Activated T-cell treated with anti-CD3 and anti-CD28 coated beads, Interleukin-2, amount 50 U/mL, for 4 hours (primary cell): ENCODE results near the gene RASD1. TPM values are rescaled to one million over a fixed set of nuclear protein-coding genes. Genes with fewer than 3 reads are reported as not detected.
"Not testable (repeated sequence)": the region's sequence is repeated elsewhere in the genome, so short reads cannot be mapped to it uniquely, and the experiment has no call there.

Experiments
- ATAC-seq, 2 donors: fragments of 200-7000 bp; cut with Tn5 transposase; one replicate each; pipeline ENCODE4 v1.10.0; 2021
- DNase-seq: peaks from one replicate; pipeline ENCODE4 v3.0.0-alpha.2; 2020
- H3K27me3 Mint-ChIP-seq: one replicate; pipeline ENCODE4 v1.8.0; 2021; ENCODE audit warnings: low read depth, mixed read lengths
- H3K36me3 Mint-ChIP-seq: one replicate; pipeline ENCODE4 v1.8.0; 2022; ENCODE audit warnings: mixed read lengths; ENCODE audit not compliant: insufficient read depth
- H3K4me1 Mint-ChIP-seq: one replicate; pipeline ENCODE4 v1.8.0; 2021; ENCODE audit warnings: low read depth, mixed read lengths
- H3K4me3 Mint-ChIP-seq: one replicate; pipeline ENCODE4 v1.8.0; 2021; ENCODE audit warnings: mild to moderate bottlenecking, moderate library complexity, mixed read lengths
- H3K9me3 Mint-ChIP-seq: one replicate; pipeline ENCODE4 v1.8.0; 2021; ENCODE audit warnings: mixed read lengths
- total RNA-seq, 3 donors: library from RNA; stranded (reverse); gene quantifications; one replicate each; pipeline ENCODE4 v1.2.1, GENCODE V29; 2021

The RASD1 gene
- total RNA-seq, 3 donors from 2014 or later: 0.87 to 1.3 (median 1.1) TPM

DNA sequence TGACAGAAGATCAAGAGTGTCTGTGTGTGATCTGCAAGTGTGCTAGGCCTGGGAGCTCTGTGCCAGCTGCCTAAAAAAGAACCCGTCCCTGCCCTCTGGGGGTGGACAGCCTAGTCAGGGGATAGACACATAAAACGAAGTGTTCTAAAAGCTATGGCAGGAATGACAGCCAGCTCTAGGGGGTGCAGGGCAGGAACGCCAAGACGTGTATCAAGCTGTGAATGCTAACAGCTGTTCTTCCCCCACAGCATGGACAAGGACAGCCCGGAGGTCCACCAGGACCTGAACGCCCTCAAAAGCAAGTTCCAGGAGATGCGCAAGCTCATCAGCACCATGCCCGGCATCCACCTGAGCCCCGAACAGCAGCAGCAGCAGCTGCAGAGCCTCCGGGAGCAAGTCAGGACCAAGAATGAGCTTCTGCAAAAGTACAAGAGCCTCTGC is 5.1 kb downstream of the RASD1 start:
- H3K36me3 Mint-ChIP-seq: peaks cover 24% of the 10 kb centered on the region
- peaks cover 11% of the 10 kb centered on the region for H3K27me3 Mint-ChIP-seq
- no peaks in the 10 kb centered on the region for H3K9me3 Mint-ChIP-seq
- DNase-seq (no peak), ATAC-seq (no peak)
- H3K4me1 Mint-ChIP-seq: peaks cover 17% of the 10 kb centered on the region
- H3K4me3 Mint-ChIP-seq: no peak overlapping the region

DNA sequence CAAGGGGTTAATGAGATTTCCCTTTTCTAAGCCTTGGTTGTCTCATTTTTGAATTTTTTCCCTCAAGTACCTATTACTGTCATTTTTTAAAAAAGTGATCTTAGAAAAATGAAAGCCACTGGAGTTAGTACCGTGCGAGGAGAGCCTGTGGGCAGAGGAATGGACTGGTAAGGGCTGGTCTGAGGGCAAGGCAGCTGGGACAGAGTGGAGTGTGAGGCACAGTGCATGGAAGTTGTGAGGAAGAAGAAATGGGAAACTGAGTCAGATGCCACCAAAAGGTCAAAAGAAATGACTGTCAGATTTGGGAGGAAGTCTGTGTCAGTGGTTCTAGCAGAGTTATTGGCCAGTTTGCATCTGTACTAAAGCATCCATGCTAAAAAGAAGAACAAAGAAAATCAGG is 8.2 kb downstream of the RASD1 start:
- Mint-ChIP-seq H3K4me3 (no peak overlapping the region), H3K36me3 (peaks cover 30% of the 10 kb centered on the region)
- no peak for ATAC-seq

DNA sequence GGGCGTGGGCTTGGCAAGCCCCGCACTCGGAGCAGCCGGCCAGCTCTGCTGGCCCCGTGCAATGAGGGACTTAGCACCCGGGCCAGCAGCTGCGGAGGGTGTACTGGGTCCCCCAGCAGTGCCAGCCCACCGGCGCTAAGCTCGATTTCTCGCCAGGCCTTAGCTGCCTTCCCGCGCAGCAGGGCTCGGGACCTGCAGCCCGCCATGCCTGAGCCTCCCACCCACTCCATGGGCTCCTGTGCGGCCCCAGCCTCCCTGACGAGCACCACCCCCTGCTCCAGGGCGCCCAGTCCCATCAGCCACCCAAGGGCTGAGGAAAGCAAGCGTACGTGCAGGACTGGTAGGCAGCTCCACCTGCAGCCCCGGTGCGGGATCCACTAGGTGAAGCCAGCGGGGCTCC is 9.8 kb downstream of the RASD1 start:
- not testable (repeated sequence) for ATAC-seq, DNase-seq, H3K9me3 Mint-ChIP-seq, H3K27me3 Mint-ChIP-seq, H3K4me3 Mint-ChIP-seq
- Mint-ChIP-seq H3K4me1 (peaks cover 29% of the 10 kb centered on the region), H3K36me3 (peaks cover 28% of the 10 kb centered on the region)

More for the DNA sequence above, 8.2 kb downstream of the RASD1 start:
- H3K4me1 Mint-ChIP-seq: peaks cover 18% of the 10 kb centered on the region
- DNase-seq: no peak
- H3K27me3 Mint-ChIP-seq: no peaks in the 10 kb centered on the region
- H3K9me3 Mint-ChIP-seq: no peaks in the 10 kb centered on the region

DNA sequence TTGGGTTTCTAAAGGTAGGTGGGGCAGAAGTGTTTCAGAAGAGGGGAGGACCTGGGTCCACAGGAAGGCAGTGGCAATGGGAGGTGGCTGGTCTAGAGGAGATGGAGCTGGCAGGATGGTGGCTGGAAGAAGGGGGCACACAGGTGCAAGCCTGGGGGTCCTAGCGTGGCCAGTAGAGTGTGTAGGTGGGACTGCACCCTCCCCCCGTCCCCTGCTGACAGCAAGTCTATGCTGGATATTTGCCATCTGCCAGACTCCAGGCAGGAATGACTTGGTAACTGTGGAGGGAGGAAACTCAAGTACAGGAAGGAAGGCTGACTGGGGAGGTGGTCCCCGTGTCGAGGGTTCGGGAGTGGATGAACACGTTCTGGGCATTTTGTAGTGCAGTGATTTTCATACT is 10.8 kb downstream of the RASD1 start:
- Mint-ChIP-seq H3K9me3 (no peaks in the 10 kb centered on the region), H3K27me3 (no peaks in the 10 kb centered on the region), H3K36me3 (peaks cover 27% of the 10 kb centered on the region), H3K4me3 (no peak overlapping the region), H3K4me1 (peaks cover 38% of the 10 kb centered on the region)
- ATAC-seq (no peak), DNase-seq (no peak)

DNA sequence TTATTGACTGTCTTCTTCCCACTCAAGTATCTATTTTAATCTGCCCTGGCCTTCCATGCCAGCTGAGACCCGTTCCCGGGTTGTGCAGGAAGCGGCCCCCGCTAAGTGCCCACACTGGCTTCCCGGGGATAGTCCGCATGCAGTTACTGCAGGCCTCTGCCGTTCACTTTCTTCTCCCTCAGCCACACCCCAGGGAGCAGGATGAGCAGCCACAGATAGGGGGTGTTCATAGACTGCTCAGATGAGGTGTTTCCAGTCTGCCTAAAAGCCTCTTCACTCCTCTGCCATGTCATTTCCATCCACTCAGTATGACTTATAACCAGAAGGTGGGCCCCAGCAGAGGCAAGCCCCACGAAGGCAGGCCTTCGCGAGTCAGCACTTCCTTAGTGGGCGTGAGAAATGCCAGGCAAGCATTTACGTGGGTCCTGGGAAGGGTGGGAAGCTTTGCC is 11.7 kb downstream of the RASD1 start:
- no peak for DNase-seq
- peaks cover 46% of the 10 kb centered on the region for H3K4me1 Mint-ChIP-seq
- peaks cover 26% of the 10 kb centered on the region for H3K36me3 Mint-ChIP-seq
- no peaks in the 10 kb centered on the region for H3K27me3 Mint-ChIP-seq
- H3K9me3 Mint-ChIP-seq: no peaks in the 10 kb centered on the region
- peak; percentile 98 to 100 for ATAC-seq
- no peak overlapping the region for H3K4me3 Mint-ChIP-seq

DNA sequence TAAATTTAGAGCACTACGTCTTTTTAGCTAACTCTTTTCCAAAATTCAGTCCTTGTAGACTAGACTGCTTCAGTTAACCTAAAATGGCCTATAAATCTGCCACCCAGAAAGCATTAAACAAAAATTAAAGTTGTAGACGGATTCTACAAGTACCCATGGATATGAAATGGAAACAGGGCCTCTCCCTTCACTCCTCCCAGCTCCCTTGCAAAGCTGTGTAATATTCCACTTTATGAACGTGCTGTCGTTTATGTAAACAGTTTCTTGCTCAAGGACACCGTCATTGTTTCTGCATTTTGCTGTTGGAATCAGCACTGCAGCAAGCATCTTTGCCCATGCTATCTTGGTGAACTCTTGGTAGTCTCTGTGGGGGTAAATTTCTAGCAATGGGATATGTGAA is 14.3 kb downstream of the RASD1 start:
- Mint-ChIP-seq H3K36me3 (peaks cover 16% of the 10 kb centered on the region), H3K4me3 (no peak overlapping the region), H3K4me1 (peaks cover 60% of the 10 kb centered on the region), H3K27me3 (no peaks in the 10 kb centered on the region), H3K9me3 (no peaks in the 10 kb centered on the region)
- no peak for DNase-seq
- no peak for ATAC-seq

DNA sequence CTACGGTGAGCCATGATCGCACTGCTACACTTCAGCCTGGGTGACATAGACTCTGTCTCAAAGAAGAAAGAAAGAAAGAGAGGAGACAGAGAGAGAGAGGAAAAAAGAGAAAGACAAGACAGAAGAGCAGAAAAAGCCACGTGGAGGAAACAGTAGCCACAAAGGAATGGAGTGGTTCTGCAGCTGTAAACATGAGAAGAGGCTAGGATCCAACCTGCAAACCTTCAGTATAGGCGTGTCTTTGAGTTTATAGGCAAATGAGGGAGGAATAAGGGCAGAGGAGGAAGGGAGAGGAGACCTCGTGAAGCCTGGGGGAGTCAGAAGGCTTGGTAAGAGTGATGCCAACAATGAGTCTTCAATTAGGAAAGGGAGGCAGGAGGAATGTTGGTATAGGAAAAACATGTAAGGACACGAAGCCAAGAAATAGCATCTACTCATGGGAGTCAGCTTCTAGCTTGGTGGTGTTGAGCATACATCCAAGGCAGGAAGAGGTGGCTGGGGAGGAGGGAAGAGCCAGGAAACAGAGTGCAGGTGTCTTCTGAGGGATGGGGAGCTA is 15.5 kb downstream of the RASD1 start:
- Mint-ChIP-seq H3K4me3 (no peak overlapping the region), H3K36me3 (peaks cover 13% of the 10 kb centered on the region), H3K27me3 (no peaks in the 10 kb centered on the region), H3K9me3 (no peaks in the 10 kb centered on the region), H3K4me1 (peaks cover 65% of the 10 kb centered on the region)
- DNase-seq: no peak
- ATAC-seq: no peak

DNA sequence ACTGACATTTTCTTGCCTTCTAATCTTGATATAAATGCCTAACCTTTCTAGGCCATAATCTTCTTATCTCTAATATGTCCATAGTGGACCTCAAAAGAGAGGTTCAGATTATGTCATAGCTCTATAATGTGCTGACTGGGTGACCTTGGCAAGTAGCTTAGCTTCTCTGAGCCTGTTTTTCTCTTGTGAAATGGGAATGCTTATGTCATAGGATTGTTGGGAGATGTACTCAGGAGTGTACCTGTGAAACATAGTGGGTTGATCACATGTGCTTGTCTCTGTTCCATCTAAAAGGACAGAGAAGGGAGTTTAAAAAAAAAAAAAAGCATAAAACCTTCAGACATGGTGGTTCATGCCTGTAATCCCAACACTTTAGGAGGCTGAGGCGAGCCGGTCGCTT is 17.0 kb downstream of the RASD1 start:
- no peak for DNase-seq
- Mint-ChIP-seq H3K9me3 (no peaks in the 10 kb centered on the region), H3K36me3 (peaks cover 8% of the 10 kb centered on the region), H3K4me1 (peaks cover 58% of the 10 kb centered on the region), H3K27me3 (no peaks in the 10 kb centered on the region), H3K4me3 (no peak overlapping the region)
- ATAC-seq: no peak

DNA sequence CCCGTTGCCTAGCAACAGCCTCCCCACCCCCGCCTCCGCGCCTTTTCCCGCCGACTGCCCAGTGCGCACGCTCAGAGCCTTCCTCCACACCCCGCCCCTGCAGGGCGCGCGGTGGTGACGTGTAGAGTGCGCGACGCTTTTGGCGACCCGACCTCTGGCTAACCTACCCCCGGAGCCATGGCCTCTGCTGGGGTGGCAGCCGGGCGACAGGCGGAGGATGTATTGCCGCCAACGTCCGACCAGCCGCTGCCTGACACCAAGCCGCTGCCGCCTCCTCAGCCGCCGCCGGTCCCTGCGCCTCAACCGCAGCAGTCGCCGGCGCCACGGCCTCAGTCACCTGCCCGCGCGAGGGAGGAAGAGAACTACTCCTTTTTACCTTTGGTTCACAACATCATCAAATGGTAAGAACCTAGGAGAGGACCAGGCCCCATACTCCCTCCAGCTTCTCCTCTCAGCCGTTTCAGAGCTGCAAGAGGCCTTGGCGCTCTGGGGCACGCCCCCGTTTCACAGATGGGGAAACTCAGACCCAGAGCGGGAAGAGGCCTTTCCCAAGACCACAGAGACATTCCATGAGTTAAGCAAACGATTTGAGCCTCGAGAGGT is 19.2 kb downstream of the RASD1 start, which contains the start of gene MED9:
TSS of gene MED9 (plus strand) at position 136 of the 603 bp plus-strand sequence. CDS start at position 178, 42 bp downstream.
- Mint-ChIP-seq H3K4me1 (peaks cover 49% of the 10 kb centered on the region), H3K9me3 (no peaks in the 10 kb centered on the region), H3K36me3 (peaks cover 3% of the 10 kb centered on the region), H3K4me3 (peak within 1 kb of the TSS; percentile 93), H3K27me3 (peaks cover 7% of the 10 kb centered on the region)
- DNase-seq: peak; percentile 97
- ATAC-seq: peak; percentile 97 to 98

DNA sequence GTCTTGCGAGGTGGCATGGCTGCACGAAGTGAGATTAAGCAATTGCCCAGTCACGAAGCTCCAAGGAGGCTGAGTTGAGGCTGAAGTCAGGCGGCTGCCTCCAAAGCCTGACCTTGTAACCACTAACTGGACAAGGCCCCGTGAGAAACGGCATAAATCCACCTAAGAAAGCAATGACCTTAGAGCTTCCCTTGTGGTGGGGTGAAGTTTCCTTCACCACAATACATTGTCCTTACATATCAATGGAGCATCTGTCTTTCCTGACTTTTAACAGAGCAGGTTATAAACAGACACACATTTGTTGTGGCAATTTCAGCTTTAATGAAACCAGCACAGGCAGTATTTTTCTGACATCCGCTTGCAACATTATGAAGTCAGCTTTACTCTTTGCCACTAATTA is 21.9 kb downstream of the RASD1 start:
- H3K36me3 Mint-ChIP-seq: peaks cover 1% of the 10 kb centered on the region
- no peaks in the 10 kb centered on the region for H3K9me3 Mint-ChIP-seq
- peaks cover 28% of the 10 kb centered on the region for H3K4me1 Mint-ChIP-seq
- no peak for ATAC-seq
- H3K4me3 Mint-ChIP-seq: no peak overlapping the region
- peaks cover 17% of the 10 kb centered on the region for H3K27me3 Mint-ChIP-seq
- DNase-seq: no peak

DNA sequence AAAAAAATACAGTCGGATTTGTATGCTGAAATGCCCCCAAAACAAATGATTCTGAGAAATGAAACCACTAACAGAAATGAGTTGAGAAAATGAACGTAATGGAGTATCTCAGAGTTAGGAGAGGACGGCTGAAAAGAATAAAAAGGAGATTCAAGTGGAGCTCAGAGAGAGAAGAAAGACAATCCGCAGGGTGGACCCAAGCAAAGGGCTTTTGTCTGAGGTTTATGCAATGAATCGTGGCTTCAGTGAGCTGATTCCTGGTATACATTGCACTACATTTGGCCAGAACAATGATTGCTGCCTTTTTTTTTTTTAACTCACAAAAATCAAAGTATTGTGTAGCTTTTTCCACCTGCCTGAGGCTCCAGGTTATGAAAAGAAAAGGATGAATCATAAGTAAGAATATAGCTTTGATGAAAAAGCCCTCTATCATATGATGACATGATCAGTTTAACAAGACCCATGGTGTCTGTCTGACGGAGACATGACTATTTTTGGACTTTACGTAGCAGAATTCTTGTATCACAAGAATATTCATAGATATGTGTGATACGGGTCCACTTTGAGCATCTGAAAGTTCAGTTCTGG is 23.8 kb downstream of the RASD1 start:
- no peak for ATAC-seq

DNA sequence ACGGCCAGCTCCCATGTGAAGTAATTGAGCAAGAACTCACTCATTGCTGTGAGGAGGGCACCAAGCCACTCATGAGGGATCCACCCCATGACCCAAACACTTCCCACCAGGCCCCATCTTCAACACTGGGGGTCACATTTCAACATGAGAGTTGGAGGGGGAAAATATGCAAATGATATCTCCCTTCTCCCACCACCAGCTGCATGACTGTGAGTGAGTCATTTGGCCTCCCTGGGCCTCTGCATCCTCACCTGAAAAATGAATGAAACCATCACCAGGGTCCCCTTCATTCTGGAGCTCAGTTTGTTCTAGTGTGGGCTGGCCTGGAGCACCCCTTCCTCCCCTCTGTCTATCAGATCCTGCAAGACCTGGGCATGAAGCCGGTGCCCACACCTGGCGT is 26.2 kb downstream of the RASD1 start:
- Mint-ChIP-seq H3K4me3 (no peak overlapping the region), H3K27me3 (peaks cover 22% of the 10 kb centered on the region), H3K4me1 (no peaks in the 10 kb centered on the region), H3K36me3 (no peaks in the 10 kb centered on the region), H3K9me3 (no peaks in the 10 kb centered on the region)
- DNase-seq (no peak), ATAC-seq (no peak)

More for the DNA sequence above, 23.8 kb downstream of the RASD1 start:
- Mint-ChIP-seq H3K4me3 (no peak overlapping the region), H3K4me1 (peaks cover 13% of the 10 kb centered on the region), H3K27me3 (peaks cover 18% of the 10 kb centered on the region), H3K36me3 (no peaks in the 10 kb centered on the region), H3K9me3 (no peaks in the 10 kb centered on the region)
- no peak for DNase-seq

DNA sequence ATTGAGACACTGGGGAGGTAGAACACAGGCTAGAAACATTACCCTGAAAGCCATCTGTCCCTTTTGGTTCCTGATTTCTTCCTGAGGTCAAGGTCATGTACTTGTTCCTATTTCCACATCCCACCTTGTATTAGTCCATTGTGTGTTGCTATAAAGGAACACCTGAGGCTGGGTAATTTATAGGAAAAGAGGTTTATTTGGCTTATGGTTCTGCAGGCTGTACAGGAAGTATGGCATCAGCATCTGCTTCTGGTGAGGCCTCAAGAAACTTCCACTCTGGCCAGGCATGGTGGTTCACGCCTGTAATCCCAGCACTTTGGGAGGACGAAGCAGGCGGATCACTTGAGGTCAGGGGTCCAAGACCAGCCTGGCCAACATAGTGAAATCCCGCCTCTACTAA is 26.8 kb downstream of the RASD1 start:
- Mint-ChIP-seq H3K4me3 (no peak overlapping the region), H3K27me3 (peaks cover 23% of the 10 kb centered on the region), H3K36me3 (no peaks in the 10 kb centered on the region), H3K9me3 (no peaks in the 10 kb centered on the region), H3K4me1 (no peaks in the 10 kb centered on the region)
- ATAC-seq (no peak), DNase-seq (no peak)

DNA sequence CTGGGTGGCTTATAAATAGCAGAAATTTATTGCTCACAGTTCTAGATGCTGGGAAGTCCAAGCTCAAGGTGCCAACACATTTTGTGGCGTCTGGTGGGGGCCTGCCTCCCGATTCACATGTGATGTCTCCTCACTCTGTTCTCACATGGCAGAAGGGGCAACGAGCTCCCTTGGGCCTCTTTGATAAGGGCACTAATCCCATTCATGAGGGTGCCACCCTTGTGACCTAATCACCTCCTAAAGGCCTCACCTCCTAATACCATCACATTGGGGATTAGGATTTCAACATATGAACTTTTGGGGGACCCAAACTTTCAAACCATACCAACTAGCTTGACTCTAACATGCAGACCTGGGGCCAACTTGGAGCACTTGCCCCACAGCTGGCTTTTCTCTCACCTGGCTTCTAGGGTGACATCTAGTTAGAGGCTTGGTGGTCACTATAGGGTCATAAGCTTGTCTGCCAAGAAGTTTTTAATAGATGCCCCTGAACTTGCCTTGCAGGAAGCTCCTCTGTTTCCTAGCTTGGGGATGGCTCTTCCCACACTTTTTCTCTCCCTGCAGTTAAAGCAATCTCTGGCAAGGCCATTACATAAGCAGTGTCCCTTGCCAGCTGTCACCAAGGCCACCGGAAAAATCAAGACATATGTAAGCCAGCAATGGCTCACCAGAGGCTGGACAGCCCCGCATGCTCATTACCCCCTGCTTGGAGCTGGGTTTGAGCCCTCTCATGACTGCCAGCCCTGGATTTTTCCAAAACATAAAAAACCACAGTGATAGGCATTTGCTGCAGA is 27.8 kb downstream of the RASD1 start:
- Mint-ChIP-seq H3K36me3 (no peaks in the 10 kb centered on the region), H3K27me3 (peaks cover 27% of the 10 kb centered on the region), H3K9me3 (no peaks in the 10 kb centered on the region), H3K4me1 (no peaks in the 10 kb centered on the region), H3K4me3 (no peak overlapping the region)
- no peak for DNase-seq
- ATAC-seq: no peak
